A673 (cell line): ENCODE data around the gene C3orf22. TPM values are rescaled to one million over a fixed set of nuclear protein-coding genes. Genes with fewer than 3 reads are reported as not detected.
A peak's percentile ranks its signal among the peaks of the same experiment; 100 is the strongest.

Experiments used
- BruUV-seq: library from RNA; stranded (reverse); fragments of 400-500 nt; replicated peaks from 2 replicates; lab custom pipeline; 2021; lab: Mats Ljungman, UMichigan
- CTCF ChIA-PET: fragments of 300-600 bp; sonication (Branson Sonifier 250); formaldehyde crosslinking; loops from one replicate; lab custom pipeline; 2022; ENCODE audit warnings: antibody characterized with exemption; lab: Charles Lee
- POLR2A ChIA-PET: fragments of 300-600 bp; sonication (Branson Sonifier 250); formaldehyde crosslinking; loops from one replicate; lab custom pipeline; 2022; ENCODE audit warnings: antibody characterized with exemption; ENCODE audit not compliant: low non-redundant PET; lab: Charles Lee
- DNase-seq: peaks from one replicate; pipeline ENCODE4 v3.0.0-alpha.2; 2015; ENCODE audit warnings: low spot score
- H3K27ac ChIP-seq: fragments of 200-600 bp; sonication (generic); 2 replicates; pipeline ENCODE4 v1.5.1; 2016; ENCODE audit warnings: mixed run types, low read depth, mild to moderate bottlenecking, mixed read lengths, antibody characterized with exemption, low read length; ENCODE audit not compliant: poor library complexity, severe bottlenecking
- H3K27me3 ChIP-seq: fragments of 200-600 bp; sonication (generic); replicated peaks from 2 replicates; pipeline ENCODE4 v1.6.1; 2017; ENCODE audit warnings: mixed run types, low read depth, mild to moderate bottlenecking, mixed read lengths, antibody characterized with exemption, low read length; ENCODE audit not compliant: insufficient read depth, poor library complexity
- H3K36me3 ChIP-seq: fragments of 200-600 bp; sonication (generic); 2 replicates; pipeline ENCODE4 v1.6.1; 2016; ENCODE audit warnings: mixed run types, mild to moderate bottlenecking, mixed read lengths, antibody characterized with exemption, low read length; ENCODE audit not compliant: insufficient read depth, poor library complexity, severe bottlenecking
- H3K4me1 ChIP-seq: fragments of 200-600 bp; sonication (generic); 2 replicates; pipeline ENCODE4 v1.6.1; 2017; ENCODE audit warnings: mixed run types, mild to moderate bottlenecking, mixed read lengths, antibody characterized with exemption, low read length; ENCODE audit not compliant: insufficient read depth, poor library complexity, severe bottlenecking
- H3K4me3 ChIP-seq: fragments of 200-600 bp; sonication (generic); 2 replicates; pipeline ENCODE4 v1.5.1; 2016; ENCODE audit warnings: low read depth, mixed run types, mild to moderate bottlenecking, mixed read lengths, low read length; ENCODE audit not compliant: poor library complexity, severe bottlenecking
- H3K9me3 ChIP-seq: fragments of 200-600 bp; sonication (generic); 2 replicates; pipeline ENCODE4 v1.6.1; 2016; ENCODE audit warnings: mixed run types, low read depth, mild to moderate bottlenecking, mixed read lengths, antibody characterized with exemption, low read length; ENCODE audit not compliant: poor library complexity, severe bottlenecking
- CTCF ChIP-seq: fragments of 300-800, 200-600 bp; sonication (generic); conservative IDR thresholded peaks from 2 replicates; pipeline ENCODE4 v1.5.1; 2017; ENCODE audit warnings: low read depth, mild to moderate bottlenecking, antibody characterized with exemption, low read length, moderate library complexity, mixed read lengths
- EZH2 ChIP-seq: fragments of 200-600 bp; sonication (generic); IDR thresholded peaks from 2 replicates; pipeline ENCODE4 v1.6.1; 2017; ENCODE audit warnings: borderline replicate concordance, low read depth, mild to moderate bottlenecking, mixed read lengths, antibody characterized with exemption, low read length; ENCODE audit not compliant: poor library complexity, severe bottlenecking
- intact Hi-C: fragments of 100-400 bp; cut with micrococcal nuclease; formaldehyde crosslinking; loops from one replicate; pipeline ENCODE4 v1.10.0; 2022; ENCODE audit not compliant: unreplicated experiment
- total RNA-seq: library from RNA; stranded (reverse); gene quantifications from 2 replicates; pipeline ENCODE4 v1.2.3, GENCODE V29; 2021

C3orf22 gene
- total RNA-seq, 1 experiment from 2014 or later: not detected

- intact Hi-C loops: loop anchor here (5.0 to 10.0 kb wide), 3 partner anchors 132 to 1025 kb away; partner anchors contain the start of gene TXNRD3
- ChIA-PET POLR2A (no interaction called here), CTCF (interaction anchor here (0.5 to 1.0 kb wide), 3 partner anchors 10 to 933 kb away, joined by 3 read pairs; no protein-coding TSS in a partner anchor)
- peaks cover 6% of the 10 kb centered on the region for H3K4me1 ChIP-seq
- no peaks in the 10 kb centered on the region for H3K9me3 ChIP-seq
- no TSS peak for BruUV-seq
- no peaks in the 10 kb centered on the region for H3K36me3 ChIP-seq
- peaks cover 6% of the 10 kb centered on the region for H3K27me3 ChIP-seq
- H3K27ac ChIP-seq: no peak overlapping the region
- H3K4me3 ChIP-seq: no peak overlapping the region
- TF ChIP-seq EZH2 (no peak), CTCF (peak; percentile 83)
- DNase-seq: peak; percentile 73
Observed at GRCh38 chr3:126522363-126522788, 36.4 kb downstream of the C3orf22 start.

- Histone ChIP-seq H3K27ac (no peak overlapping the region), H3K9me3 (no peaks in the 10 kb centered on the region), H3K27me3 (peaks cover 6% of the 10 kb centered on the region), H3K4me3 (no peak overlapping the region), H3K4me1 (peaks cover 6% of the 10 kb centered on the region), H3K36me3 (no peaks in the 10 kb centered on the region)
- no peak for TF ChIP-seq EZH2
- TF ChIP-seq CTCF: no peak
- POLR2A ChIA-PET: no interaction called here
- CTCF ChIA-PET: no interaction called here
- intact Hi-C loops: loop anchor here (5.0 to 10.0 kb wide), 3 partner anchors 133 to 1026 kb away; partner anchors contain the start of gene TXNRD3
- BruUV-seq: no TSS peak
- DNase-seq: no peak
Observed at GRCh38 chr3:126521122-126521891, 37.4 kb downstream of the C3orf22 start.

GRCh38 chr3:126519506-126520455 lies 39.0 kb downstream of the C3orf22 start:
- DNase-seq: no peak
- POLR2A ChIA-PET: no interaction called here

More at GRCh38 chr3:126519506-126520455, 39.0 kb downstream of the C3orf22 start:
- CTCF ChIA-PET: no interaction called here
- no peaks in the 10 kb centered on the region for H3K36me3 ChIP-seq
- H3K4me3 ChIP-seq: no peak overlapping the region
- intact Hi-C loops: loop anchor here (5.0 to 10.0 kb wide), 3 partner anchors 135 to 1028 kb away; partner anchors contain the start of gene TXNRD3
- H3K4me1 ChIP-seq: peaks cover 6% of the 10 kb centered on the region
- no peak for TF ChIP-seq CTCF
- TF ChIP-seq EZH2: no peak
- H3K27me3 ChIP-seq: peaks cover 6% of the 10 kb centered on the region
- no peaks in the 10 kb centered on the region for H3K9me3 ChIP-seq
- no TSS peak for BruUV-seq
- H3K27ac ChIP-seq: no peak overlapping the region
